PC-9 (cell line): ENCODE results near the gene PRDM16.

Source experiments
- EZH2 ChIP-seq: fragments of 200-600 bp; sonication (generic); IDR thresholded peaks from 2 replicates; pipeline ENCODE4 v1.8.0; 2017; ENCODE audit warnings: antibody characterized with exemption, low read depth
- TF ChIP-seq, protein P1 (sequence below): fragments of 200-600 bp; sonication (generic); conservative IDR thresholded peaks from 2 replicates; pipeline ENCODE4 v1.6.1; 2017; ENCODE audit warnings: mixed run types, antibody characterized with exemption, mild to moderate bottlenecking, moderate library complexity

GRCh38 chr1:3034728-3035562 is 34.1 kb upstream of the PRDM16 start:
- TF ChIP-seq, protein P1, sequence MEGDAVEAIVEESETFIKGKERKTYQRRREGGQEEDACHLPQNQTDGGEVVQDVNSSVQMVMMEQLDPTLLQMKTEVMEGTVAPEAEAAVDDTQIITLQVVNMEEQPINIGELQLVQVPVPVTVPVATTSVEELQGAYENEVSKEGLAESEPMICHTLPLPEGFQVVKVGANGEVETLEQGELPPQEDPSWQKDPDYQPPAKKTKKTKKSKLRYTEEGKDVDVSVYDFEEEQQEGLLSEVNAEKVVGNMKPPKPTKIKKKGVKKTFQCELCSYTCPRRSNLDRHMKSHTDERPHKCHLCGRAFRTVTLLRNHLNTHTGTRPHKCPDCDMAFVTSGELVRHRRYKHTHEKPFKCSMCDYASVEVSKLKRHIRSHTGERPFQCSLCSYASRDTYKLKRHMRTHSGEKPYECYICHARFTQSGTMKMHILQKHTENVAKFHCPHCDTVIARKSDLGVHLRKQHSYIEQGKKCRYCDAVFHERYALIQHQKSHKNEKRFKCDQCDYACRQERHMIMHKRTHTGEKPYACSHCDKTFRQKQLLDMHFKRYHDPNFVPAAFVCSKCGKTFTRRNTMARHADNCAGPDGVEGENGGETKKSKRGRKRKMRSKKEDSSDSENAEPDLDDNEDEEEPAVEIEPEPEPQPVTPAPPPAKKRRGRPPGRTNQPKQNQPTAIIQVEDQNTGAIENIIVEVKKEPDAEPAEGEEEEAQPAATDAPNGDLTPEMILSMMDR = no peak
- TF ChIP-seq EZH2 = no peak
